H1 (cell line): ENCODE measurements around the gene OR52E4. TPM values are rescaled to one million over a fixed set of nuclear protein-coding genes. Genes with fewer than 3 reads are reported as not detected.

Source experiments
- CTCF ChIA-PET: fragments of 300-600 bp; sonication (Branson Sonifier 250); formaldehyde crosslinking; loops from one replicate; lab custom pipeline; 2021; ENCODE audit not compliant: partially characterized antibody; lab: Charles Lee
- POLR2A ChIA-PET: fragments of 300-600 bp; sonication (Branson Sonifier 250); formaldehyde crosslinking; loops from one replicate; lab custom pipeline; 2021; ENCODE audit warnings: inconsistent platforms; ENCODE audit not compliant: partially characterized antibody; lab: Charles Lee
- DNase-seq, 2 experiments: peaks; one replicate each; pipeline versions ENCODE4 v3.0.0 to v3.0.0-alpha.2; 2010 to 2022; ENCODE audit warnings: low spot score in 2 of 2, low read depth in 1 of 2, mixed read lengths in 1 of 2
- FAIRE-seq: peaks from 2 replicates; lab custom pipeline; 2011; peaks lifted over from hg19 to GRCh38; lab: Jason Lieb, UNC
- H2AFZ ChIP-seq: 2 replicates; pipeline ENCODE4 v1.8.1; 2012; ENCODE audit warnings: low read length, inconsistent platforms
- H2AK5ac ChIP-seq: 2 replicates; pipeline ENCODE4 v1.6.1; 2013; ENCODE audit warnings: low read depth, low read length
- H2BK120ac ChIP-seq: replicated peaks from 2 replicates; pipeline ENCODE3; 2013; ENCODE audit warnings: low read depth, low read length, inconsistent platforms
- H2BK12ac ChIP-seq: 2 replicates; pipeline ENCODE4 v1.6.1; 2013; ENCODE audit warnings: low read depth, low read length
- H2BK15ac ChIP-seq: 2 replicates; pipeline ENCODE4 v1.6.1; 2013; ENCODE audit warnings: low read length
- H2BK20ac ChIP-seq: 2 replicates; pipeline ENCODE4 v1.6.1; 2013; ENCODE audit warnings: low read length
- H2BK5ac ChIP-seq: 2 replicates; pipeline ENCODE4 v1.6.1; 2013; ENCODE audit warnings: low read depth, low read length
- H3K14ac ChIP-seq: 2 replicates; pipeline ENCODE4 v1.6.1; 2013; ENCODE audit warnings: inconsistent platforms; ENCODE audit not compliant: insufficient read length
- H3K18ac ChIP-seq: 2 replicates; pipeline ENCODE4 v1.6.1; 2013; ENCODE audit warnings: low read length; ENCODE audit errors: extremely low read depth
- H3K23ac ChIP-seq: 2 replicates; pipeline ENCODE4 v1.6.1; 2013; ENCODE audit warnings: inconsistent platforms; ENCODE audit not compliant: insufficient read length
- H3K23me2 ChIP-seq: 2 replicates; pipeline ENCODE4 v1.6.1; 2013; ENCODE audit warnings: low read depth, low read length
- H3K27ac ChIP-seq: 2 replicates; pipeline ENCODE4 v1.6.1; 2011; ENCODE audit warnings: low read depth, low read length, inconsistent platforms
- H3K27me3 ChIP-seq, 4 experiments: replicated peaks in 1 of 4; 1 replicate in 1 of 4; 2 replicates in 3 of 4; pipeline versions ENCODE4 v1.6.1 to v1.8.1; 2011 to 2013; ENCODE audit warnings: low read length in 3 of 4, mild to moderate bottlenecking in 3 of 4, inconsistent platforms in 2 of 4, mixed read lengths in 2 of 4, moderate library complexity in 1 of 4; ENCODE audit not compliant: control insufficient read depth in 3 of 4, insufficient read depth in 3 of 4; ENCODE audit errors: extremely low read depth in 1 of 4
- H3K36me3 ChIP-seq, 4 experiments: 2 replicates each; pipeline versions ENCODE4 v1.6.1 to v1.8.1; 2011 to 2013; ENCODE audit warnings: mild to moderate bottlenecking in 4 of 4, low read length in 3 of 4, moderate library complexity in 2 of 4, control low read depth in 1 of 4, inconsistent platforms in 1 of 4; ENCODE audit not compliant: insufficient read depth in 4 of 4, control insufficient read depth in 2 of 4
- H3K4ac ChIP-seq: replicated peaks from 2 replicates; pipeline ENCODE3; 2013; ENCODE audit warnings: low read length, low read depth, mixed read lengths, inconsistent platforms; ENCODE audit not compliant: insufficient read length
- H3K4me1 ChIP-seq, 4 experiments: replicated peaks in 1 of 4; 1 replicate in 1 of 4; 2 replicates in 3 of 4; pipeline versions ENCODE4 v1.6.1 to v1.8.1; 2011 to 2013; ENCODE audit warnings: low read length in 3 of 4, inconsistent platforms in 2 of 4, mixed read lengths in 1 of 4; ENCODE audit not compliant: insufficient read depth in 4 of 4, control insufficient read depth in 3 of 4
- H3K4me2 ChIP-seq, 2 experiments: 2 replicates each; pipeline versions ENCODE4 v1.6.1 to v1.8.1; 2011 to 2013; ENCODE audit warnings: low read depth in 2 of 2, low read length in 2 of 2, control low read depth in 1 of 2, inconsistent platforms in 1 of 2, mild to moderate bottlenecking in 1 of 2; ENCODE audit not compliant: insufficient read depth in 1 of 2
- H3K4me3 ChIP-seq, 4 experiments: fragments of 200-600, 300-600 bp in 1 of 4; sonication (generic), shearing (Covaris generic), sonication (Bioruptor Twin) in 1 of 4; 2 replicates each; pipeline versions ENCODE4 v1.5.1 to v1.8.1; 2011 to 2016; ENCODE audit warnings: low read length in 4 of 4, low read depth in 3 of 4, control low read depth in 2 of 4, inconsistent platforms in 2 of 4, mild to moderate bottlenecking in 2 of 4, mixed read lengths in 1 of 4, moderate library complexity in 1 of 4; ENCODE audit not compliant: insufficient read depth in 2 of 4; ENCODE audit errors: extremely low read depth in 1 of 4
- H3K56ac ChIP-seq: replicated peaks from 2 replicates; pipeline ENCODE3; 2013; ENCODE audit warnings: low read depth, mild to moderate bottlenecking, mixed read lengths, low read length, inconsistent platforms; ENCODE audit not compliant: insufficient read length
- H3K79me1 ChIP-seq: 2 replicates; pipeline ENCODE4 v1.6.1; 2013; ENCODE audit warnings: low read depth, low read length, control low read depth
- H3K79me2 ChIP-seq, 2 experiments: 2 replicates each; pipeline versions ENCODE4 v1.6.1 to v1.8.1; 2012 to 2013; ENCODE audit warnings: low read length in 2 of 2, mild to moderate bottlenecking in 2 of 2, inconsistent platforms in 1 of 2; ENCODE audit not compliant: insufficient read depth in 2 of 2, control insufficient read depth in 1 of 2
- H3K9ac ChIP-seq, 4 experiments: replicated peaks in 1 of 4; 1 replicate in 1 of 4; 2 replicates in 3 of 4; pipeline versions ENCODE4 v1.6.1 to v1.8.1; 2011 to 2013; ENCODE audit warnings: low read depth in 3 of 4, low read length in 3 of 4, control low read depth in 2 of 4, mild to moderate bottlenecking in 2 of 4, moderate library complexity in 2 of 4, inconsistent platforms in 1 of 4; ENCODE audit errors: extremely low read depth in 1 of 4
- H3K9me3 ChIP-seq, 2 experiments: 2 replicates each; pipeline versions ENCODE4 v1.6.1 to v1.8.1; 2012 to 2013; ENCODE audit warnings: mild to moderate bottlenecking in 2 of 2, moderate library complexity in 2 of 2, control low read depth in 1 of 2, inconsistent platforms in 1 of 2, low read depth in 1 of 2, low read length in 1 of 2, mixed read lengths in 1 of 2; ENCODE audit not compliant: insufficient read depth in 2 of 2
- H4K20me1 ChIP-seq, 2 experiments: replicated peaks in 1 of 2; 2 replicates each; pipeline versions ENCODE3 to v1.8.1; 2011 to 2013; ENCODE audit warnings: inconsistent platforms in 2 of 2, low read length in 2 of 2, mild to moderate bottlenecking in 1 of 2; ENCODE audit not compliant: insufficient read depth in 2 of 2, control insufficient read depth in 1 of 2
- H4K5ac ChIP-seq: 2 replicates; pipeline ENCODE4 v1.6.1; 2013; ENCODE audit warnings: low read length, low read depth, mixed read lengths, inconsistent platforms; ENCODE audit not compliant: insufficient read length
- H4K8ac ChIP-seq: 2 replicates; pipeline ENCODE4 v1.8.0; 2013; ENCODE audit warnings: mild to moderate bottlenecking, moderate library complexity, low read length, inconsistent platforms; ENCODE audit not compliant: insufficient read depth; ENCODE audit errors: extremely low read depth
- H4K91ac ChIP-seq: replicated peaks from 2 replicates; pipeline ENCODE3; 2013; ENCODE audit warnings: low read length, mixed read lengths, inconsistent platforms; ENCODE audit not compliant: insufficient read length
- ASH2L ChIP-seq: fragments of 200-600, 300-600 bp; sonication (generic); IDR thresholded peaks from one replicate; pipeline ENCODE4 v1.7.1; 2017; ENCODE audit warnings: low read length
- KDM1A ChIP-seq: fragments of 200-600, 300-600 bp; sonication (generic); IDR thresholded peaks from 2 replicates; pipeline ENCODE4 v1.7.1; 2016; ENCODE audit warnings: mild to moderate bottlenecking, low read length, borderline replicate concordance
- RFX5 ChIP-seq: IDR thresholded peaks from 2 replicates; pipeline ENCODE4 v1.6.1; 2011; ENCODE audit warnings: low read depth, low read length, improper control_type of control experiment, borderline replicate concordance
- TBP ChIP-seq: IDR thresholded peaks from 2 replicates; pipeline ENCODE4 v1.6.1; 2011; ENCODE audit warnings: low read depth, low read length, improper control_type of control experiment
- WGBS, 2 experiments: shearing (Covaris generic) in 1 of 2; methylation state at CpG; one replicate each; pipeline versions ENCODE4 v1.1.6 to v1.1.7; 2013 to 2015; ENCODE audit warnings: low lambda C conversion rate in 2 of 2, mixed read lengths in 2 of 2, inconsistent platforms in 1 of 2, low coverage in 1 of 2, missing lambda C conversion rate in 1 of 2; ENCODE audit not compliant: insufficient replicate concordance in 2 of 2, insufficient coverage in 1 of 2, insufficient read length in 1 of 2; ENCODE audit errors: extremely low coverage in 1 of 2, missing lambda C conversion rate in 1 of 2; 5-methylcytosine and 5-hydroxymethylcytosine counted together
- polyA plus RNA-seq, 7 experiments: library from polyadenylated mRNA; depleted of rRNA in 3 of 7; stranded (reverse) in 5 of 7; unstranded in 2 of 7; fragments of >200 nt in 5 of 7; fragments of 200-250 nt in 2 of 7; gene quantifications; 1 replicate in 5 of 7; 2 replicates in 1 of 7; 4 replicates in 1 of 7; pipeline versions ENCODE4 v1.2.1 to v1.2.3, GENCODE V29; 2011 to 2013; ENCODE audit warnings: missing spikeins in 2 of 7, mixed read lengths in 2 of 7
- total RNA-seq: library from RNA; stranded (reverse); fragmentation: NEBNext Ultra II Directional; extraction: Animal tissue kit (Norgen Biotek cat#: 25700); gene quantifications from 2 replicates; pipeline ENCODE4 v1.2.1, GENCODE V29; 2021

Gene OR52E4
- total and polyA plus RNA-seq, 2 of the 8 experiments (the other 6 are each of a cell fraction or from before 2014, with no cell fraction given) = not detected

DNA sequence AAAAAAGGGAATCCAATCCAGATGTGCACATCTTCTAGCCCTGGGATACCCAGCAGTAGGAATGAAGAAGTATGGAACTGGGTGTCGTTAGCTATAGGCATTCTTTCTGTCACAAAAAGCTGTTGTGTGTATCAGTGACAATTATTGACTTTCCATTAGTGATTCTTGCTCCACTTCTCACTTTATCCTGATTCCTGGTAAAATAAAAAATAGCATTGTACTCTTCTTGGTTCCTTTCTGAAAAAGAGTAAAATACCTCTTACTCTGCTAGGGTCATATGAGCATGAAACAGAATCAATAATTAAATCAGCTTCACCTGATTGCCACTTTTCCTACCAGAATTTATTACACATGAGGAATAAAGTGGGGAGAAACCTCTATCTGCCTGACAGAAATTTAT lies 38.6 kb upstream of the OR52E4 start, which contains the start of gene OR52E6:
Gene OR52E6, minus strand, starts transcription at position 101 of the 400 bp plus-strand sequence. Its CDS starts 0 bp downstream, at position 101.
- DNase-seq = no peak
- no peak for FAIRE-seq
- no peaks in the 10 kb centered on the region for H3K79me2 ChIP-seq
- ChIA-PET CTCF (interaction anchor here (0.6 to 1.1 kb wide), 2 partner anchors 12 to 50 kb away, joined by 3 read pairs; no protein-coding TSS in a partner anchor), POLR2A (no interaction called here)
- H2AFZ ChIP-seq = no peak within 1 kb of the TSS
- H3K4me3 ChIP-seq = no peak within 1 kb of the TSS
- H3K18ac ChIP-seq = no peak within 1 kb of the TSS
- 78% methylated on average over 1 of the region's 1 CpG; no CpG with 5 or more reads in 1 of the 2 experiments for WGBS, 2 experiments
- H3K23me2 ChIP-seq = no peaks in the 10 kb centered on the region
- H2BK15ac ChIP-seq = no peak within 1 kb of the TSS
- H3K36me3 ChIP-seq = no peaks in the 10 kb centered on the region
- H2BK120ac ChIP-seq = no peak within 1 kb of the TSS
- no peak within 1 kb of the TSS for H3K14ac ChIP-seq
- H3K9ac ChIP-seq = no peak within 1 kb of the TSS
- no peak within 1 kb of the TSS for H4K5ac ChIP-seq
- no peak within 1 kb of the TSS for H4K8ac ChIP-seq
- H2BK5ac ChIP-seq = no peak within 1 kb of the TSS
- no peak within 1 kb of the TSS for H2AK5ac ChIP-seq
- no peaks in the 10 kb centered on the region for H3K9me3 ChIP-seq
- H4K91ac ChIP-seq = no peak within 1 kb of the TSS
- no peak within 1 kb of the TSS for H3K56ac ChIP-seq
- H3K4me1 ChIP-seq = no peaks in the 10 kb centered on the region
- H3K27me3 ChIP-seq = no peaks in the 10 kb centered on the region
- H2BK12ac ChIP-seq = no peak within 1 kb of the TSS
- H2BK20ac ChIP-seq = no peak within 1 kb of the TSS
- H3K27ac ChIP-seq = no peak within 1 kb of the TSS
- no peaks in the 10 kb centered on the region for H4K20me1 ChIP-seq
- no peak within 1 kb of the TSS for H3K4ac ChIP-seq
- H3K23ac ChIP-seq = no peak within 1 kb of the TSS
- no peaks in the 10 kb centered on the region for H3K79me1 ChIP-seq
- H3K4me2 ChIP-seq = no peak within 1 kb of the TSS
- TF ChIP-seq ASH2L (no peak), RFX5 (no peak), KDM1A (no peak), TBP (no peak)
